ENCODE measurements around the gene MAP2K3. TPM values are rescaled to one million over a fixed set of nuclear protein-coding genes. Genes with fewer than 3 reads are reported as not detected.
"Not testable (repeated sequence)": the region's sequence is repeated elsewhere in the genome, so short reads cannot be mapped to it uniquely, and the experiment has no call there.

The MAP2K3 gene
- total RNA-seq, 2 experiments from 2014 or later: 87.0 to 87.2 TPM

DNA sequence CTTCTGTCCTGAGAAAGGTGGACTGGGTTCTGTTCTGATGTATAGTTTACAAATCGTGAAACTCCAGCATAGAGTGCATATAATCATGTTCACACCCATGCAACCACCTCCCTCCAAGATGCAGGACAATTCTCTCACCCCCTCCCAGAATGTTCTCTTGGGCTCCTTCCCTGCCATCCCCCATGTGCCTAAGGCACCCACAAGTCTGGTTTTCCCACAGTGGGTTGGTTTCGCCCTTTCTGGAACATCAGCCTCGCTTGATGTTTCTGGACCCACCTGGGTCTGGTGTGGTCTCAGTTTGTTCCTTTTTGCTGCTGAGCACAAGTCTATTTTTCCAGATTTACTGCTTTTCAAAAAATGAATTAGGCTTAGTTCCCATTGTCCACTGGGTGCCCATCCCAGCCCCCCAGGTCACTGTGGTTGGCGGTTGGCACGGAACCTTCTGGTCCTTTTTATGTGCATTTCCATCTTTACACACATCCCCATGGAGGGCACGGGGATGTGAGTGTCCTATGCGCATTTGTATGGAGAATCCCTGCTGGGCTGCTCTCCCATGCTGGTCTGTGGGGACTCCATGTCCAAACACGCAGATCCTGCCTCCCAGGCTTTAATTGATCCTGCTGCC is 19.0 kb downstream of the MAP2K3 start:
- Mint-ChIP-seq H3K4me1 (ENCODE audit: low read depth) (no peaks in the 10 kb centered on the region), H3K27ac (no peak overlapping the region), H3K36me3 (ENCODE audit: low read depth) (peaks cover 47% of the 10 kb centered on the region), H3K27me3 (ENCODE audit: low read depth) (no peaks in the 10 kb centered on the region), H3K4me3 (no peak overlapping the region), H3K9me3 (peaks cover 5% of the 10 kb centered on the region)
- CTCF ChIA-PET: no interaction called here
- intact Hi-C loops (cut with micrococcal nuclease): no loop called here
- DNase-seq: no peak

DNA sequence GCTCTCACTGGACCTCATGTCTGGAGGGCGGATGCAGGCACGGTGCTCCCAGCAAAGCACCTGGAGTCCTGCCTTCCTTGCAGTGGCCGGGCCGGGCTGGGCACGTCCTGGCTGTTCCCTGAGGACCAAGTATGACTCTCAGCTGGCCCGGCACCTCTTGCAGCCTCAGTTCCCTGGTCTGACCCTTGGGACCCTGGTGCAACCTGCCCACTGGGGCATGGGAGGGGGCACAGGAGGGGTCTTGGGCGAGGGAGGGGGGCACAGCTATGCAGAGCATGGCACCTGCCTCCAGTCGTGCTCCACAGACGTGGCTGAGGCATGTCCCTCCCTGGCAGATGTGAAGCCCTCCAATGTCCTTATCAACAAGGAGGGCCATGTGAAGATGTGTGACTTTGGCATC is 19.6 kb downstream of the MAP2K3 start:
- CTCF ChIA-PET: no interaction called here

DNA sequence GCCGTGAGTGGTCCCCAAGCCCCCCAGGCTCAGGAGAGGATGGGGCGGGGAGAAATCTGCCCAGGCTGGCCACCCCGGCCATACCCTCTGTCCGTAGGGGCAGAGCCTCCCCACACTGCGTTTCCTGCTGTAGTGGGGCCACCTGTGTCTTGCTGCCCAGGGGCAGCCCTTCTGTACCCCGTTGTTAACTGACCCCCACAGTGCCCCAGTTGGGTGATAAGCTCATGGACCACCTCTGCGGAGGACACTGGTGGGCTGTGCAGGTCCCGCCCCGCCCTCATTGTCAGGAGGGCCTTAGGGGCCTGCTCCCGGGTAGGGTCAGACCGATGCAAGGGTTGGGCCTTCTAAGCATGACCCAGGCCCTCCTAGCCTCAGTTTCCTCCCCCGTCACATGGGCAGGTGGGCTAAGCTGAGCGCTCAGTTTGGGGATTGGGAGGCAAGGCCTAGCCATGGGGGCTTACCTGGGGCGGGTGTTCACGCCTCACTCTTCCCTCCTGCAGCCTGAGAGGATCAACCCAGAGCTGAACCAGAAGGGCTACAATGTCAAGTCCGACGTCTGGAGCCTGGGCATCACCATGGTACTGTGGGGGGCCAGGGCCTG is 20.1 kb downstream of the MAP2K3 start:
- H3K4me3 Mint-ChIP-seq; intact Hi-C loops (cut with micrococcal nuclease); H3K27ac Mint-ChIP-seq; H3K27me3 Mint-ChIP-seq (ENCODE audit: low read depth); CTCF ChIA-PET; H3K4me1 Mint-ChIP-seq (ENCODE audit: low read depth): not testable (repeated sequence)
- DNase-seq: peak; percentile 1
- Mint-ChIP-seq H3K36me3 (ENCODE audit: low read depth) (peaks cover 54% of the 10 kb centered on the region), H3K9me3 (peaks cover 11% of the 10 kb centered on the region)

More for the DNA sequence above, 19.6 kb downstream of the MAP2K3 start:
- H3K27me3 Mint-ChIP-seq (ENCODE audit: low read depth): no peaks in the 10 kb centered on the region
- intact Hi-C loops (cut with micrococcal nuclease): no loop called here
- H3K27ac Mint-ChIP-seq: no peak overlapping the region
- H3K4me3 Mint-ChIP-seq: no peak overlapping the region
- peak; percentile 3 for DNase-seq
- H3K4me1 Mint-ChIP-seq (ENCODE audit: low read depth): no peaks in the 10 kb centered on the region
- H3K36me3 Mint-ChIP-seq (ENCODE audit: low read depth): peaks cover 53% of the 10 kb centered on the region
- H3K9me3 Mint-ChIP-seq: peaks cover 10% of the 10 kb centered on the region

GRCh38 chr17:21305431-21306180 is 21.1 kb downstream of the MAP2K3 start:
- H3K9me3 Mint-ChIP-seq: peaks cover 11% of the 10 kb centered on the region
- DNase-seq: peak; percentile 2
- H3K27me3 Mint-ChIP-seq (ENCODE audit: low read depth); H3K4me1 Mint-ChIP-seq (ENCODE audit: low read depth); H3K4me3 Mint-ChIP-seq; H3K27ac Mint-ChIP-seq; CTCF ChIA-PET; intact Hi-C loops (cut with micrococcal nuclease): not testable (repeated sequence)
- peaks cover 58% of the 10 kb centered on the region for H3K36me3 Mint-ChIP-seq (ENCODE audit: low read depth)

DNA sequence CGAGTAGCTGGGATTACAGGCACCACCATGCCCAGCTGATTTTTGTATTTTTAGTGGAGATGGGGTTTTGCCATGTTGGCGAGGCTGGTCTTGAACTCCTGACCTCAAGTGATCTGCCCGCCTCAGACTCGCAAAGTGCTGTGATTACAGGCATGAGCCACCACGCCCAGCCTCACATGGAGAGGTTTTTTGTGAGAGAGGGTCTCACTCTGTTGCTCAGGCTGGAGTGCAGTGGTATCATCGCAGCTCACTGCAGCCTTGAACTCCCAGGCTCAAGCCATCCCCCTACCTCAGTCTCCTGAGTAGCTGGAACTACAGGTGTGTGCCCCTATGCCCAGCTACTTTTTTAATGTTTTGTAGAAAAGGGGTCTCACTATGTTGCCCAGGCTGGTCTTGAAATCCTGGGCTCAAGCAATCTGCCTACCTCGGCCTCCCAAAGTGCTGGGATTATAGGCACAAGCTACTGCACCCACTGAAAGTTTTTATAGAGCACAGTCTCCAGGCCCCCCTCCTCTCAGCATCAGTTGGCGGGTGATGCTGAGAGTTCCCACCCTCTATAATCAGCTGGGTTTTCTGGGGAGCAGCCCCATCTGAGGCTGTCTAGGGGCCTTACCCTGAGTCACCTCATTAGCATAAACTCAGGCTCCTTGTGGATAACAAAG is 22.2 kb downstream of the MAP2K3 start:
- H3K4me1 Mint-ChIP-seq (ENCODE audit: low read depth); CTCF ChIA-PET; intact Hi-C loops (cut with micrococcal nuclease); H3K9me3 Mint-ChIP-seq; H3K4me3 Mint-ChIP-seq; H3K27ac Mint-ChIP-seq; H3K27me3 Mint-ChIP-seq (ENCODE audit: low read depth): not testable (repeated sequence)
- peaks cover 56% of the 10 kb centered on the region for H3K36me3 Mint-ChIP-seq (ENCODE audit: low read depth)
- DNase-seq: peak; percentile 1

- CTCF ChIA-PET; intact Hi-C loops (cut with micrococcal nuclease); H3K4me3 Mint-ChIP-seq; H3K27ac Mint-ChIP-seq; DNase-seq; H3K4me1 Mint-ChIP-seq (ENCODE audit: low read depth); H3K27me3 Mint-ChIP-seq (ENCODE audit: low read depth); H3K9me3 Mint-ChIP-seq: not testable (repeated sequence)
- peaks cover 55% of the 10 kb centered on the region for H3K36me3 Mint-ChIP-seq (ENCODE audit: low read depth)
Measured at GRCh38 chr17:21307273-21307625, 22.7 kb downstream of the MAP2K3 start.

DNA sequence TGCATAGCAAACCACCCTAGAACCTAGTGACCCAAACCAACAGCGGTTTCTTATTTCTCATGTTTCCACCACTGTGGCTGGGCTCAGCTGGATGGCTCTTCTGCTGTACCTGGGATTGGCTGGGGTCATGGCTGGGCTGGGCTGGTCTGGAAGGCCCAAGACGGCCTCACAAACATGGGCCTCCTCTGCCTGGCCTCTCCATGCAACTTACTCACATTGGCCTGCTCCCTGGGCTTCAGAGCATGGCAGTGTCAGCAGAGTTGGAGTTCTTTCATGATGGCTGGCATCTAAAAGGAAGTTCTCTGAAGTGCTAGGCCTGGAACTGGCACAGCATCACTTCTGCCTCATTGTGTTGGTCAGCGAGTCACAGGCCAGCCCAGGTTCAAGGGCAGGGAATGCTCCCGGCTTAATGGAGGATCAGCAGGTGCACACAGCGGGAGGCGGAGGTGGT is 24.4 kb downstream of the MAP2K3 start:
- intact Hi-C loops (cut with micrococcal nuclease); H3K27ac Mint-ChIP-seq; H3K4me1 Mint-ChIP-seq (ENCODE audit: low read depth); H3K4me3 Mint-ChIP-seq; H3K27me3 Mint-ChIP-seq (ENCODE audit: low read depth); CTCF ChIA-PET; DNase-seq; H3K9me3 Mint-ChIP-seq: not testable (repeated sequence)
- H3K36me3 Mint-ChIP-seq (ENCODE audit: low read depth): peaks cover 43% of the 10 kb centered on the region

- H3K36me3 Mint-ChIP-seq (ENCODE audit: low read depth): peaks cover 44% of the 10 kb centered on the region
- DNase-seq; H3K4me3 Mint-ChIP-seq; intact Hi-C loops (cut with micrococcal nuclease); H3K4me1 Mint-ChIP-seq (ENCODE audit: low read depth); H3K27ac Mint-ChIP-seq; H3K9me3 Mint-ChIP-seq; H3K27me3 Mint-ChIP-seq (ENCODE audit: low read depth): not testable (repeated sequence)
- CTCF ChIA-PET: interaction anchor here (0.6 kb wide), 1 partner anchor 191 kb away, joined by 3 read pairs; no protein-coding TSS in a partner anchor
Measured at GRCh38 chr17:21310061-21310765, 25.7 kb downstream of the MAP2K3 start.

- intact Hi-C loops (cut with micrococcal nuclease); H3K27me3 Mint-ChIP-seq (ENCODE audit: low read depth); DNase-seq; H3K4me1 Mint-ChIP-seq (ENCODE audit: low read depth); H3K4me3 Mint-ChIP-seq; H3K9me3 Mint-ChIP-seq: not testable (repeated sequence)
- CTCF ChIA-PET: interaction anchor here (0.6 kb wide), 2 partner anchors 132 to 191 kb away, joined by 3 read pairs; no protein-coding TSS in a partner anchor
- peaks cover 38% of the 10 kb centered on the region for H3K36me3 Mint-ChIP-seq (ENCODE audit: low read depth)
- H3K27ac Mint-ChIP-seq: peak overlapping the region; percentile 3
Measured at GRCh38 chr17:21310766-21311602, 26.5 kb downstream of the MAP2K3 start.

DNA sequence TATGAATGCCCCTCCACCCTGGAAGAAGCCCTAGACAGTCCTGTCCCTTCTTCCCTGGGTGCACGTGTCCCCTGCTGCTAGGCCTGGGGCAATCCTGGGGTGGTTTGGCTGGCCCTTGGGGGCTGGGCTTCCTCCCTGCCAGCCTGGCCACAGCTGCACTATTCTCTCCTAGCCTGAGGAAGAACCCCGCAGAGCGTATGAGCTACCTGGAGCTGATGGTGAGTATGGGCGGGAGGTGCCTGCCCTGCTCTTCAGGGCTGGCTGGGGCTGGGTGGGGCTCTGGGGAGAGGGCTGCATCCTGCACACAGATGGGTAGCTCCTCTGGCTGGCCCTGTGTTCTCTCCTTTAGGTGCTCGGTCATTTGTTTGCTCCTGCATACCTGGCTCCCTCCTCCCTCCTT is 28.8 kb downstream of the MAP2K3 start:
- Mint-ChIP-seq H3K4me3 (no peak overlapping the region), H3K9me3 (peaks cover 6% of the 10 kb centered on the region)
- intact Hi-C loops (cut with micrococcal nuclease): no loop called here

DNA sequence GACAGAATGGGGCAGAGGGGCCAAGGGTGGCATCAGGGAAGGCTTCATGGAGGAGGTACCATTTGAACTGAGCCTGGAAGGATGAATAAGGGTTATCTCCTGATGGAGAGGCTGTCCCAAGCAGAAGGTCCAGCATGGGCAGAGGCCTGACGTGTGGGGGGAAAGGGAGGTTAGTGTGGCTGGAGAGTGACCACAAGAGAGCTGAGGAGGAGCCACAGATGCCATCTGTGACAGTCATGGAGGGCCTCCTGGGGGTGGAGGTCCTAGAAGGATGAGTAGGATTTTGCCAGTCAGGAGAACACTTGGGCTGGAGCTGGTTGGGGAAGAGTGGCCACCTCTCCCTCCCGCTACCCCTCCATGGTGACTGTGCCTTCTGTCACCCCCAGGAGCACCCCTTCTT is 29.2 kb downstream of the MAP2K3 start:
- CTCF ChIA-PET; H3K27me3 Mint-ChIP-seq (ENCODE audit: low read depth); H3K4me1 Mint-ChIP-seq (ENCODE audit: low read depth); DNase-seq; H3K9me3 Mint-ChIP-seq; intact Hi-C loops (cut with micrococcal nuclease); H3K27ac Mint-ChIP-seq; H3K4me3 Mint-ChIP-seq: not testable (repeated sequence)
- H3K36me3 Mint-ChIP-seq (ENCODE audit: low read depth): peaks cover 18% of the 10 kb centered on the region

More for the DNA sequence above, 28.8 kb downstream of the MAP2K3 start:
- Mint-ChIP-seq H3K36me3 (ENCODE audit: low read depth) (peaks cover 22% of the 10 kb centered on the region), H3K27ac (no peak overlapping the region), H3K27me3 (ENCODE audit: low read depth) (no peaks in the 10 kb centered on the region), H3K4me1 (ENCODE audit: low read depth) (peaks cover 2% of the 10 kb centered on the region)
- CTCF ChIA-PET: no interaction called here
- DNase-seq: no peak
